GM23338 (cell line): Measurements from ENCODE around the gene EIF4E3.

Experiments
- CREB1 ChIP-seq: fragments of 250-450 bp; sonication (Bioruptor Pico); IDR thresholded peaks from 2 replicates; pipeline ENCODE4 v1.5.0; 2020; ENCODE audit warnings: low read depth, mild to moderate bottlenecking, moderate library complexity
- CTCF ChIP-seq, 2 experiments: fragments of 200-600 bp in 1 of 2; sonication (generic) in 1 of 2; conservative IDR thresholded peaks; 2 replicates each; pipeline versions ENCODE4 v1.5.1 to v1.6.1; 2016 to 2017; ENCODE audit warnings: antibody characterized with exemption in 2 of 2, low read depth in 2 of 2, mild to moderate bottlenecking in 2 of 2, moderate library complexity in 1 of 2
- ETS1 ChIP-seq: IDR thresholded peaks from 2 replicates; pipeline ENCODE4 v1.6.1; 2016; ENCODE audit warnings: antibody characterized with exemption
- EZH2 ChIP-seq: fragments of 200-600 bp; sonication (generic); IDR thresholded peaks from one replicate; pipeline ENCODE4 v1.8.0; 2017; ENCODE audit warnings: antibody characterized with exemption, mild to moderate bottlenecking, low read depth; ENCODE audit not compliant: unreplicated experiment
- EZH2phosphoT487 ChIP-seq: fragments of 200-600 bp; sonication (generic); IDR thresholded peaks from one replicate; pipeline ENCODE4 v1.8.1; 2018; ENCODE audit warnings: antibody characterized with exemption; ENCODE audit not compliant: unreplicated experiment
- JUNB ChIP-seq: IDR thresholded peaks from one replicate; pipeline ENCODE4 v1.6.1; 2016; ENCODE audit warnings: antibody characterized with exemption; ENCODE audit not compliant: unreplicated experiment
- NANOG ChIP-seq: IDR thresholded peaks from 2 replicates; pipeline ENCODE4 v1.6.1; 2016; ENCODE audit warnings: antibody characterized with exemption, borderline replicate concordance
- POLR2AphosphoS5 ChIP-seq: IDR thresholded peaks from 2 replicates; pipeline ENCODE4 v1.6.1; 2016; ENCODE audit warnings: antibody characterized with exemption, low read depth
- REST ChIP-seq: IDR thresholded peaks from one replicate; pipeline ENCODE4 v1.6.1; 2018; ENCODE audit warnings: antibody characterized with exemption; ENCODE audit not compliant: unreplicated experiment
- STAT1 ChIP-seq: IDR thresholded peaks from one replicate; pipeline ENCODE4 v1.6.1; 2016; ENCODE audit warnings: antibody characterized with exemption; ENCODE audit not compliant: unreplicated experiment
- ZNF114 ChIP-seq: fragments of 250-450 bp; sonication (Bioruptor Pico); IDR thresholded peaks from 2 replicates; pipeline ENCODE4 v1.5.0; 2020; ENCODE audit warnings: mild to moderate bottlenecking, moderate library complexity
- ZNF331 ChIP-seq: fragments of 250-450 bp; sonication (Bioruptor Pico); IDR thresholded peaks from 2 replicates; pipeline ENCODE4 v1.5.0; 2020; ENCODE audit warnings: low read depth, mild to moderate bottlenecking, moderate library complexity
- TF ChIP-seq, protein P1 (sequence below): fragments of 250-450 bp; sonication (Bioruptor Pico); IDR thresholded peaks from 2 replicates; pipeline ENCODE4 v1.5.0; 2020; ENCODE audit warnings: mild to moderate bottlenecking, moderate library complexity

DNA sequence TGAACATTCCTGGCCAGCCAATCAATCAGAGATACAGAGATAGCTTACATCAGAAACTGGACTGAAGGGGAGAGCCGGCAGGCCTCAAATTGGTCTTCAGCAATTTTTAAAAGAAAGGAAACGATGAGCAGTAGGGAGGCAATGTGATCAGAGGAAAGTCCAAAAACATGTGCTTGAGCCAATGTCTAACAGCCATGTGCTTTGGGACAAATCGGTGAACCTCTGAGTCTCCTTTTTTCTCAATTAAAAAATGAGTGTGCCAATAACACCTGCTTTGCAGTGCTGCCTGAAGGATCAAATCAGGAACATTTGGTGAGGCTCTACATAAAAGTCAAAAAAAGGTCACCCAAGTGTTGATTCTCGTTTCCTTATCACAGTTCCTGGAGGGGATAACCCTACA is 7.4 kb upstream of the EIF4E3 start:
- no peak for TF ChIP-seq JUNB
- TF ChIP-seq CTCF (conservative IDR thresholded peaks at IDR 0.05; ENCODE audit: low read depth in 2 of 2): no peak
- no peak for TF ChIP-seq POLR2AphosphoS5
- TF ChIP-seq REST: no peak
- no peak for TF ChIP-seq EZH2
- no peak for TF ChIP-seq EZH2phosphoT487
- TF ChIP-seq, protein P1, sequence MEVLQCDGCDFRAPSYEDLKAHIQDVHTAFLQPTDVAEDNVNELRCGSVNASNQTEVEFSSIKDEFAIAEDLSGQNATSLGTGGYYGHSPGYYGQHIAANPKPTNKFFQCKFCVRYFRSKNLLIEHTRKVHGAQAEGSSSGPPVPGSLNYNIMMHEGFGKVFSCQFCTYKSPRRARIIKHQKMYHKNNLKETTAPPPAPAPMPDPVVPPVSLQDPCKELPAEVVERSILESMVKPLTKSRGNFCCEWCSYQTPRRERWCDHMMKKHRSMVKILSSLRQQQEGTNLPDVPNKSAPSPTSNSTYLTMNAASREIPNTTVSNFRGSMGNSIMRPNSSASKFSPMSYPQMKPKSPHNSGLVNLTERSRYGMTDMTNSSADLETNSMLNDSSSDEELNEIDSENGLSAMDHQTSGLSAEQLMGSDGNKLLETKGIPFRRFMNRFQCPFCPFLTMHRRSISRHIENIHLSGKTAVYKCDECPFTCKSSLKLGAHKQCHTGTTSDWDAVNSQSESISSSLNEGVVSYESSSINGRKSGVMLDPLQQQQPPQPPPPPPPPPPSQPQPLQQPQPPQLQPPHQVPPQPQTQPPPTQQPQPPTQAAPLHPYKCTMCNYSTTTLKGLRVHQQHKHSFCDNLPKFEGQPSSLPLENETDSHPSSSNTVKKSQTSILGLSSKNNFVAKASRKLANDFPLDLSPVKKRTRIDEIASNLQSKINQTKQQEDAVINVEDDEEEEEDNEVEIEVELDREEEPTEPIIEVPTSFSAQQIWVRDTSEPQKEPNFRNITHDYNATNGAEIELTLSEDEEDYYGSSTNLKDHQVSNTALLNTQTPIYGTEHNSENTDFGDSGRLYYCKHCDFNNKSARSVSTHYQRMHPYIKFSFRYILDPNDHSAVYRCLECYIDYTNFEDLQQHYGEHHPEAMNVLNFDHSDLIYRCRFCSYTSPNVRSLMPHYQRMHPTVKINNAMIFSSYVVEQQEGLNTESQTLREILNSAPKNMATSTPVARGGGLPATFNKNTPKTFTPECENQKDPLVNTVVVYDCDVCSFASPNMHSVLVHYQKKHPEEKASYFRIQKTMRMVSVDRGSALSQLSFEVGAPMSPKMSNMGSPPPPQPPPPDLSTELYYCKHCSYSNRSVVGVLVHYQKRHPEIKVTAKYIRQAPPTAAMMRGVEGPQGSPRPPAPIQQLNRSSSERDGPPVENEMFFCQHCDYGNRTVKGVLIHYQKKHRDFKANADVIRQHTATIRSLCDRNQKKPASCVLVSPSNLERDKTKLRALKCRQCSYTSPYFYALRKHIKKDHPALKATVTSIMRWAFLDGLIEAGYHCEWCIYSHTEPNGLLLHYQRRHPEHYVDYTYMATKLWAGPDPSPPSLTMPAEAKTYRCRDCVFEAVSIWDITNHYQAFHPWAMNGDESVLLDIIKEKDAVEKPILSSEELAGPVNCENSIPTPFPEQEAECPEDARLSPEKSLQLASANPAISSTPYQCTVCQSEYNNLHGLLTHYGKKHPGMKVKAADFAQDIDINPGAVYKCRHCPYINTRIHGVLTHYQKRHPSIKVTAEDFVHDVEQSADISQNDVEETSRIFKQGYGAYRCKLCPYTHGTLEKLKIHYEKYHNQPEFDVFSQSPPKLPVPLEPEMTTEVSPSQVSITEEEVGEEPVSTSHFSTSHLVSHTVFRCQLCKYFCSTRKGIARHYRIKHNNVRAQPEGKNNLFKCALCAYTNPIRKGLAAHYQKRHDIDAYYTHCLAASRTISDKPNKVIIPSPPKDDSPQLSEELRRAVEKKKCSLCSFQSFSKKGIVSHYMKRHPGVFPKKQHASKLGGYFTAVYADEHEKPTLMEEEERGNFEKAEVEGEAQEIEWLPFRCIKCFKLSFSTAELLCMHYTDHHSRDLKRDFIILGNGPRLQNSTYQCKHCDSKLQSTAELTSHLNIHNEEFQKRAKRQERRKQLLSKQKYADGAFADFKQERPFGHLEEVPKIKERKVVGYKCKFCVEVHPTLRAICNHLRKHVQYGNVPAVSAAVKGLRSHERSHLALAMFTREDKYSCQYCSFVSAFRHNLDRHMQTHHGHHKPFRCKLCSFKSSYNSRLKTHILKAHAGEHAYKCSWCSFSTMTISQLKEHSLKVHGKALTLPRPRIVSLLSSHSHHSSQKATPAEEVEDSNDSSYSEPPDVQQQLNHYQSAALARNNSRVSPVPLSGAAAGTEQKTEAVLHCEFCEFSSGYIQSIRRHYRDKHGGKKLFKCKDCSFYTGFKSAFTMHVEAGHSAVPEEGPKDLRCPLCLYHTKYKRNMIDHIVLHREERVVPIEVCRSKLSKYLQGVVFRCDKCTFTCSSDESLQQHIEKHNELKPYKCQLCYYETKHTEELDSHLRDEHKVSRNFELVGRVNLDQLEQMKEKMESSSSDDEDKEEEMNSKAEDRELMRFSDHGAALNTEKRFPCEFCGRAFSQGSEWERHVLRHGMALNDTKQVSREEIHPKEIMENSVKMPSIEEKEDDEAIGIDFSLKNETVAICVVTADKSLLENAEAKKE (CRISPR knock-in tag): no peak
- TF ChIP-seq NANOG: no peak
- TF ChIP-seq ZNF331: no peak
- no peak for TF ChIP-seq CREB1 (CRISPR knock-in tag)
- no peak for TF ChIP-seq ZNF114 (CRISPR knock-in tag)
- TF ChIP-seq ETS1: no peak
- TF ChIP-seq STAT1: no peak
